H4 (cell line): ENCODE results near the gene BTBD6. TPM values are rescaled to one million over a fixed set of nuclear protein-coding genes. Genes with fewer than 3 reads are reported as not detected.
"Not testable (repeated sequence)": the region's sequence is repeated elsewhere in the genome, so short reads cannot be mapped to it uniquely, and the experiment has no call there.

ENCODE experiments used
- DNase-seq: peaks from one replicate; pipeline ENCODE4 v3.0.0-alpha.2; 2015; ENCODE audit warnings: low spot score
- total RNA-seq: library from RNA; depleted of rRNA; stranded (reverse); fragments of >200 nt; shearing (Covaris generic); gene quantifications from 2 replicates; pipeline ENCODE4 v1.2.3, GENCODE V29; 2014

BTBD6 gene
- total RNA-seq, 1 experiment from 2014 or later, result 16.8 TPM

DNA sequence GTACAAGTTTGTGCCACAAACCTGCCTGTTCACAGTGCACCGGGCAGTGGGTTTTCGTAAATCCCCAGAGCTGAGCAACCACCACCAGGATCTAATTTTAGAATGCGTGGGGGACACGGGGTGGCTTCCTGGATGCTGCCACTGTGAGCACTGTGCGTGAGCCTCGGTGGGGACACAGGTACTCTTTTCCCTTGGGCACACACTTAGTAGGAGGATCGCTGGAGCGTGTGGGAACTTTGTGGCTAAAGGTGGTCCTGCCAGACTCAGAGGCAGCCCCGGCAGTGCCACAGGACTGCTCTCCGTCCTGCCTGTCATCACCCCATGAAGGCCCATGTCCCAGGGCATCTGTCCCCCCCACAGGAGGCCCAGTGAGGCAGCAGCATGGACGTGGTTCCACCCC lies 21.1 kb downstream of the BTBD6 start:
- DNase-seq, result no peak

DNA sequence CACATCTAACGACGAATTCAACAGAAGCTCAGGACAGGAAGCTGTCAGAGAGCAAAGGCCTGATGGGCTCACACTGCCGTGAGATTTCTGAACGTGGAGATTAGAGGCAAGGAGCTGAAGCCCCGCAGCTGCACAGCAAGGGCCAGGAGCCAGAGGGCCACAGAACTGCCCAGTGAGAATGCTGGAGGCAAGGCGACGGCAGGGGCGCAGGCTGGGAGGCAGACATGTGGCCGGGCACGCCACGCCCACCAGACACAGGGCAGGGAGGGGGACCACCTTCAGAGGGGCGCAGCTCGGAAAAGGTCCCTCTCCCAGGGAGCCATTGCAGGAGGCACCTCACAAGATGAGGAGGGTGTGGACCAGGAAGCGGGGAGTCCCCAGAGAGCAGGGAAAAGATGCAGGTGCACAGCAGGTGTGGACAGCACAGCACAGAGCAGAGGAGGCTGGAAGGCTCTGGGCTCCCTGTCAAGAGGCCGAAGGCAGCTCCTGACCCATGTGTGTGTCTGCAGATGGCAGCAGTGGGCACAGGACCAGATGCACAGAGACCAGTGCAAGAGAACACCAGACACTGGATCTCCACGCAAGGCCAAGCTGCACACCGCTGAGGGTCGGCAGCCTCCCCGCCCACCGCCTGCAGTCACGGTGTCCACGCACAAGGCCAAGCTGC lies 23.0 kb downstream of the BTBD6 start:
- no peak for DNase-seq

DNA sequence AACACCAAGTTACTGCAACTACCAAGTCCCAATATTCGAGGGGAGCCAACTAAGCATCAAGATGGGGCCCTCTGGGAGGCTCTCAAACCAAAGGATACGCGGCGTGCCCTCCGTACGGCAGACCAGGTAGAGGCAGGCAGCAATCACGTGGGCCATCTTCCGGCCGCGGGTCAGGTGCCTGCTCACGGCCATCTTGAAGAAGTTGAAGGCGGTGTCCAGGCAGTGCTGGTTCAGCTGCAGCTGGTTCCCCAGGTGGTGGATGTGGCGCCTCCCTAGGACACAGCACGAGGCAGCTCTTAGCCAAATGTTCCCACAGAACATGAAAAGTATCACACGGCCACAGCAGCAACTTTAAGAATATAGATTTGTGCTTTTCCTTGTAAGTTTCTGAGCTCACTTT lies 24.3 kb downstream of the BTBD6 start:
- DNase-seq, result no peak

DNA sequence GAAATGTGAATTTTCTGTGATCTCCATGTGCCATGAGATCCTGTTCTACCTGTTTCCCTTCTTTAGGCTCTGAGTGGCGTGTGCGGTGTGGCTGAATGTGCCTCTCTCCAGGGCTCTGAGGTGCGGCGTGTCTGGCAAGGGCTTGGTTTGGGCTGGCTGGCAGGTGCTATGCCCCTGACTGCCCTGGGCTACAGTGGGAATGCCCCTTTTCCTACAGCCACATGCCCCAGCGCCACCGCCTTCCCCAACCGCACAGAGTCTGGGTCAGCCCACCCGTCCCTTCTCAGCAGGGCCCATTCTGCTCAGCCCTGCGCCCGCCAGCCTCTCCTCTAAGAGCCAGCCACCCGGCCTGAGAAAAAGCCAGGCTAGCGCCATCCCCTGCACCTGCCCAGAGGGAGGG lies 24.7 kb downstream of the BTBD6 start:
- DNase-seq, result no peak

DNA sequence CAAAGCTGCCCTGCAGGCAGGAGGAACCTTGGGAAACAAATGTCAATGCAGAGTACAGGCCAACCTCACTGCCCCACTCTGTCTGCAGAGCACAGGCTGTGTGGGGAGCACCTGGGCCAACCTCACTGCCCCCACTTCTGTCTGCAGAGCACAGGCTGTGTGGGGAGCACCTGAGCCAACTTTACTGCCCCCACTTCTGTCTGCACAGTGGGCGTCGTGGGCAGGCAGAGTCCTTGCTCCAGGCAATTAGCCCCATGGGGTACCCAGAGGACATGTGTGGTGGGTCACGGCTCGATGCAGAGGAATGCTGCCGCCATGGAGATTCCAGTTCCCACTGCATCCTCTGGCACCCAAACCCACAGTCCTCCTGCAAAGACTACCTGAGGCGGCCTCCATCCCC lies 26.3 kb downstream of the BTBD6 start:
- DNase-seq, result no peak

DNA sequence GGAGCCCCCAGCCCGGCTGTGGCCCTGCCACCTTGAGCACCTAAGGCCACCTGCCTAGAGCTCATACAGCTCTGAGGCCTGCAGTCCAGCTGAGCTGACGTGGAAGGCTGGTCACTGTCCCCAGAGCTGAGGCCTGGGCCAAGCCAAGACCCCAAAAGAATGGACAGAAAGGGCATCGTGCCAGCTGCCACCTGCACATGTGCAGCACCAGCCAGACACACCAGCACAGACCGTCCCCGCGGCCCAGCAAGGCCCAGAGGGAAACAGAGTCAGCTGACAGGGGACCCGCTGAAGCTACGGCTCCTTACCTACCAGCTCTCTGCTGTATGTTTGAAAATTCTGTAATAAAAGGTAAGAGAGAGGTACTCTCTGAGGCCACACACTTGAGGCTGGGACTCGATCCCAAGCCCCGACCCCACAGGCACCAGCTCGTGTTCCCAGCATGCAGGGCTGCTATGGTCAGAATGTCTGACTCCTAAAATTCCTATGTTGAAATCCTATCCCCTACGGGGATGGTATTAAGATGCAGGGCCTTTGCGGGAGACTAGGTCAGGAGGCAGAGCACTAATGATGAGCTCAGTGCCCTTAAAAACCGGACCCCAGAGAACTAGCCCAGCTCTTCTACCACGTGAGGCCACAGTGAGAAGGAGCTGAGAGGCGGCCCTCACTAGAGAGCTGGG lies 27.1 kb downstream of the BTBD6 start:
- DNase-seq, result no peak

DNA sequence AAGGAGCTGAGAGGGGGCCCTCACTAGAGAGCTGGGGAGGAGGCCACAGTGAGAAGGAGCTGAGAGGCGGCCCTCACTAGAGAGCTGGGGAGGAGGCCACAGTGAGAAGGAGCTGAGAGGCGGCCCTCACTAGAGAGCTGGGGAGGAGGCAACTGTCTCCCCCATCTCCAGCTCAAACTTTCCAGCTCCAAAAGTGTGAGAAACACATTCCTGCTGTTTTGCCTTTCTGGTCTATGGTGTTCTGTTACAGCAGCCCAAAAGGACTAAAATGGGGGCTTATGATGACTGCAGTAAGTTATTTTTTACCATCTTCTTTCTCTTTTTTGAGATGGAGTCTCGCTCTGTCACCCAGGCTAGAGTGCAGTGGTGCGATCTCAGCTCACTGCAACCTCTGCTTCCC lies 29.1 kb downstream of the BTBD6 start:
- not testable (repeated sequence) for DNase-seq

DNA sequence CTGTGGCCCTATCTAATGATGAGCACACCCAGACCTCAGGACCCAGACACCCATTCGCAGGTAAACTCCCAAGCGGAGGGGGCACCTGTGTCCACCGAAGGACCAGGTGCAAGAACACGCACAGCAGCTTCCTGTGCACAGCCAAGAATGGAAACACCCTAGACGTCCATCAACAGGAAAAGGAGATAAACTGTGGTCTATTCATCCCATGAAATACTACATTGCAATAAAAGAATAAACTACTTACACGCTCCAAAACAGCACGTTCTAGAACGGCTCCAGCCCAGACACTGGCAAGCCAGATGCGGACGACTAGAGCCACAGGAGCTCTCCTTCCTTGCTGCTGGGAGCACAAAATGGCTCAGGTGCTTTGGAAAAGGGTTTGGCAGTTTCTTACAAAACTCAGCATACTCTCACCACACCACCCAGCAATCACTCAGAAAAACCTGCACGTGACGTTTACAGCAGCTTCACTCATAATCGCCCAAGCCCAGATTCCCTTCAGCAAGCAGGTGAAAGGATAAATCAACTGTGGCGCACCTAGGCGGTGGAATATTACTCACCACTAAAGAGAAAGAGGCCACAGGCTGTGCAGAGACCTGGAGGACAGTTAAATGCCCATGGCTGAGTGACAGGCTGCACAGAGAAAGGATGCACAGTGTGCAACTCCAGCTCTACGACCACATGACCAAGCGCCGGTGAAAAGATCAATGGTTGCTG lies 31.5 kb downstream of the BTBD6 start:
- no peak for DNase-seq

DNA sequence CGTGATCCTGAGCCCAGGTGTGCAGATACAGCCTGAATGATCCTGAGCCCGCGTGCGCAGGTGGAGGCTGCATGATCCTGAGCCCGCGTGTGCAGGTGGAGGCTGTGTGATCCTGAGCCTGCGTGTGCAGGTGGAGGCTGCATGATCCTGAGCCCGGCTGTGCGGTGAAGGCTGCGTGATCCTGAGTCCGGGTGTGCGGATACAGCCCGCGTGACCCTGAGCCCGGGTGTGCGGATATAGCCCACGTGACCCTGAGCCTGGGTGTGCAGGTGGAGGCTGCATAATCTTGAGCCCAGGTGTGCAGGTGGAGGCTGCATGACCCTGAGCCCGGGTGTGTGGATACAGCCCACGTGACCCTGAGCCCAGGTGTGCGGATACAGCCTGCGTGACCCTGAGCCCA lies 32.2 kb downstream of the BTBD6 start:
- no peak for DNase-seq

DNA sequence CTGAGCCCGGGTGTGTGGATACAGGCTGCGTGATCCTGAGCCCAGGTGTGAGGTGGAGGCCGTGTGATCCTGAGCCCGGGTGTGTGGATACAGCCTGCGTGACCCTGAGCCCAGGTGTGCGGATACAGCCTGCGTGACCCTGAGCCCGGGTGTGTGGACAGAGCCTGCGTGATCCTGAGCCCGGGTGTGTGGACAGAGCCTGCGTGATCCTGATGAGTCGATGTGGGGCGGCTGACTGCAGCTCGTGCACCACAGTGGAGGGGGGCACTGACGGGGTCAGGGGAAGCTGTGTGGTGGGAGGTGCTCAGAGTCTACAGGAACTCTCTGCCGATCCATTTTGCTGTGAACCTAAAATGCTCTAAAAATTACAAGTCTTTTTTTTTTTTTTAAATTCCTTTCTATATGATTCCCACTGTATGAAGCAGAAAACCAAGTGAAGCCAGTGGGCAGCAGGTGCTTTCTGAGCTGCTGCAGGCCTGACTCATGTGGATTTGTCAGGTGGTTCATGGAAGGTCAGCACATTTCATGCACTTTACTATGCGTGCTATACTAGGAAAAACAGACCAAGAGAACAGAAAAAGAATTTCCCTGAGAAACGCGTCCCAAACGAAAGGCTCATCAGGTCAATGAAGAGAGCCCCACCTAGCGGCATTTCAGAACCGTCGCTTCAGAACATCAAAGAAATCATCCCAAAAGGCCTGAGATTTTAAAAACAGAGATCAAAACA lies 33.2 kb downstream of the BTBD6 start:
- no peak for DNase-seq

DNA sequence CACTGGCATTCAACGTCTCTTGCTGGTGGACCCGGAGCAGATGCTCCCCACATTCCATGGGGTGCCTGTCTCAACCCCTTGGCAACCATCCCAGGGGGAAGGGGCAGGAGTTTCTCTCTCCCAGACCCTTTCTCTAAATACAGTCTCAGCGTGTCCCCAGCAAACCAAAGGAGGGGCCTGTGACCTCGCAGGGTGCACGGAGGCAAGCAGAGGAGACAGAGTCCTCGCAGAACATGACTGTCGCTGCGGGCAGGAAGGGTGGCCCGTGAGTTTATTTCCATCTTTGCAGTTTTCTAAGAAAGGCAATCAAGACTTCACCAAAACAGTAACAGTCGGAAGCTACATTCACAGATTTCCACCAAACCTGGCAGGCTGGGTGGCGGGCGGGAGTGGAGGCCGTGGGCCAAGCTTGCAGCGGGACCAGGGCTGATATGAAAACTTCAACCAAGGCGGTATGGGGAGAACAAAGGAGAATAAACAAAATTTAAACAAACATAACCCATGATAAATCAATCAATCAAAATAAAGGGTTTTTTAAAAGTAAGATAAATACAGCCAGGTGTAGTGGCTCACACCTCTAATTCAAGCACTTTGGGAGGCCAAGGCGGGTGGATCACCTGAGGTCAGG lies 33.9 kb downstream of the BTBD6 start:
- DNase-seq, result no peak

DNA sequence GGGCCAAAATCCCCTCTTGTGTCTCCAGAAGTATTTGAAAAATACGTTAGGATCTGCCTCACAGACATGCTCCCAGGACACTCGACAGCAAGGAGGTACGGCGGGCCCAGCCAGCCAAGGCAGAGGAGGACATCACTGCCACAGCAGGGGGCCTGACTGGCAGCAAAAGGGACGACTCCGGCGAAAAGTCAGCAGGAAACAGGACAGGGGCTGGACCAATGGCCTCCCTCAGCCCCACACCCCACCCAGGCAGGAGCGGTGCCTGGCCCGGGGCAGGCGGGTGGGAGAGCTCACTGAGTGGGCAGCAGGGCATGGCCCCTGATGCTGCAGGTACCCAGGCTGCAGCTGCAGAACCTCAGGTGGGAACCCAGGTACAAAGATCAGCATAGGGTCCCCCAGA lies 34.7 kb downstream of the BTBD6 start:
- DNase-seq, result no peak

DNA sequence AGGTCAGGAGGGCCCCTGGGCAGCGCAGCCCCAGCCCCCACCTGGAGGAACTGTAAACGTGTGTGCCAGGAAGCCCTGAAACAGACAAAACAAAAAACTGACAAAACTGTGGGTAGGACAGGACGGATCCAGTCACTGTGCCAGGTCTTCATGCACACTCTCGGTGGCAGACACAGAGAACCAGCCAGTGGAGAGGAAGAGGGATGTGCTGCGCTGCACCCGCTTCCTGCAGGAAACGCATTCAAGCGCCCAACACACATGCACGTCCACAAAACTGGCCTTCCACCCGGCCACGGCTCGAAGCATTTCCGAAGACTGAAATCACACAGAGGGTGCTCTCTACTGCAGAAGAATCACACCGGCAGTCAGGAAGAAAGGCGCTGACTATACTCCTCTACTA lies 35.6 kb downstream of the BTBD6 start:
- no peak for DNase-seq

DNA sequence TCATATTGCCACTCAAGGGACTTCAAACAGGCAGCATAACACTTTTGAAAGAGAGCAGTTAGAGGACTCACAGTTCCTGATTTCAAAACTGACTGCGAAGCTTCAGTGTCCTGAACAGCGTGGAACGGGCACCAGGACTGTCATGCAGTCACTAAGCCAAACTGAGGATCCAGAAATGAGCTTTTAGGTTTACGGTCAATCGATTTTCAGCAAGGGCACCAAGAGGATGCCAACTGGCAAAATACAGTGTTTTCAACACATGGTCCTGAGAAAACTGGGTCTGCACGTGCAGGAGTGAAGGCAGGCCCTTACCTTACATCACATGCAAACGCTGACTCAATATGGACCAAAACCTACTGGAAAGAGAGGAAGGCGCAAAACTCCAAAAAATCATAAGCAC lies 36.8 kb downstream of the BTBD6 start:
- DNase-seq, result no peak

DNA sequence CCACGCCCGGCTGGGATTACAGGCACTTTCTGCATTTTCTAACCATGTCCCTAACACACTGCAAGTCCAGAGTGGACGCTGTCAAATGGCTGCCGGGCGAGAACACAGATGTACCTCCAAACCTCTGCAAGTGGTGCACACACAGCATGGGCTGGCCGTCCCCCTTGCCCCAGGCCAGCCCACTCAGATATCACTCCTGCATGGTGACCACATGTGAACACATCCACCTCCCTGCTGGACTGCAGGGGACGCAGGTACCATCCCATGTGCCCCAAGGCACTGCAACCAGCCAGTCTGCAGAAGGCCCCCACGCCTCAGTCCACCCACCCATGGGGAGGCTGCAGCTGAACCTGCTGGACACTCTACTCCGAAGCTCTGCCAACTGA lies 38.4 kb downstream of the BTBD6 start:
- no peak for DNase-seq

DNA sequence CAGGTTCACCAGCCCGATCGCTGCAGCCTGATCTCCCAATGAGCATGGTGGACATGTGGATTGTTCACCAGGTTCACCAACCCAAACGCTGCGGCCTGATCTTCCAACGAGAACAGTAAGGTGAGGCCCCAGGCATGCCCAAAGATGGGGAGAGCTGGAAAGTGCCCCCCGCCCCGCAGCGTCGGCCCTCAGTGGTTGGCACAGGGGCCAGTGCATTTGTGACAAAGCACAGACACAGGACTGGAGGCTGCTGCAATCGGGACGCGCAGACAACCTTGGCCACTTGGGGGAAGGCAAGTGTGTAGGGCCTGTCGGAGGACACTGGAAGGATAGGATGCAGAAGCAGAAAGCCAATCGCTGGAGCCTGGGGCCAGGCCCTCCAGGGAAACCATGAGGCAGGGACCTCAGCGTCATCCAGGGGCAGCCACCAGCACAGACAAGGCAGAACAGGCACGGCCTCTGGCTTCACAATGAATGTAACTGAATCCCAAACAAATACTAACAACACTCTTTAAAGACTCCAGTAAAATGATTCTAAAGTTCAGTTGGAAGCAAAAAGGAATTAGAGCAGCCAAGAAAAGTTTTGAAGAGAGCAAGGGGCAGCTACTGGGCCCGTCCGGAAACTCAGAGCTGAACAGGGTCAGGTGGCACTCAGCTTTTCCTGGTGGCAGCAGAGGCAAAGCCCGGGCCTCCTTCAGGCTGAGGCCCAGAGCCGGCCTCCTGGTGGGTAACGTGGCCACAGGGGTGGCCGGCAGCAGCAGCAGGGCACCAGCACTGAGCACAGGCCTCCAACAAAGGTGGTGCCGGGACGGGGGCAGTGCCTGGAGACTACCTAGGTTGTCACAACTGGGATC lies 39.1 kb downstream of the BTBD6 start:
- no peak for DNase-seq

DNA sequence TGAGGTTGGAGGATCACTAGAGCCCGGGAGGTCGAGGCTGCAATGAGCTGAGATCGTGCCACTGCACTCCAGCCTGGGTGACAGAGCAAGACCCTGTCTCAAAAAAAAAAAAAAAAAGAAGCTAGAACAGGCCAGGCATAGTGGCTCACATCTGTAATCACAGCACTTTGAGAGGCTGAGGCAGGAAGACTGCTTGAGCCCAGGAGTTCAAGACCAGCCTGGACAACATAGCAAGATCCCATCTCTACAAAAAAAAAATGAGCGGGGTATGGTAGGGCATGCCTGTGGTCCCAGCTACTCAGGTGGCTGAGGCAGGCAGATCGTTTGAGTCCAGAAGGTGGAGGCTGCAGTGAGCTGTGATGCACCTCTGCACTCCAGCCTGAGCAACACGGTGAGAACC lies 40.6 kb downstream of the BTBD6 start:
- not testable (repeated sequence) for DNase-seq

DNA sequence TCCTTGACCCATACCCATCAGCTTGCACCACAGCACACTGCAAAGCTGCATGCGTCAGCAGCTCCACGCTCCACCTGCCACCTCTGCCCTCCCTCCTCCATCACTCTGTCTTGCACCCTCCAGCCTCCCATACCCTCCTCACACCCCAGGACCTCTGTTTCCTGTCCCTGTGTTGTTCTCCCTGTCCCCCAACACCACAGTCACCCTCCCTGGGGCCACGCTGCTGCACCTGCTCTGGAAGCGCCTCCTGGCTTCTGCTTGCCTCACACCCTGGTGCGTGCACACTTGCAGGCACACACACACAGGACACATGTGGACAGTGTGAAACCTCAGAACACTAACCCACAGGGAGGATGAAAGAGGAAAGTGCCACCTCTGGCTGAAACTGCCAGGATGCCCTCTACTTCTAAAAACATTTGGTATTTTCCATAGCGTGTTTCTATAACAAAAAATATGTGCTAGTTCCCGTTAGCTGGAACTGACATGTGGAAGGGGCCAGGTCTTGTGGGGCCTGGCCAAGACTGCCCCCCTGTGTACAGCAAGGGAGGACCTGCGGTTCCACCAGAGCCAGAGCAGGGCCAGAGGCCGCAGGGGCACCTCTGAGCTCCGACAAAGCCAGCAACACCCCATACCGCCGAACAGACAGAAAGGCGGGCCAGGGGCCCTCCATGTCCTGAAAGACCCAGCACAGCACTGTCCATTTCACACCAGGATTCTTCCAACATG lies 42.5 kb downstream of the BTBD6 start:
- DNase-seq, result no peak

DNA sequence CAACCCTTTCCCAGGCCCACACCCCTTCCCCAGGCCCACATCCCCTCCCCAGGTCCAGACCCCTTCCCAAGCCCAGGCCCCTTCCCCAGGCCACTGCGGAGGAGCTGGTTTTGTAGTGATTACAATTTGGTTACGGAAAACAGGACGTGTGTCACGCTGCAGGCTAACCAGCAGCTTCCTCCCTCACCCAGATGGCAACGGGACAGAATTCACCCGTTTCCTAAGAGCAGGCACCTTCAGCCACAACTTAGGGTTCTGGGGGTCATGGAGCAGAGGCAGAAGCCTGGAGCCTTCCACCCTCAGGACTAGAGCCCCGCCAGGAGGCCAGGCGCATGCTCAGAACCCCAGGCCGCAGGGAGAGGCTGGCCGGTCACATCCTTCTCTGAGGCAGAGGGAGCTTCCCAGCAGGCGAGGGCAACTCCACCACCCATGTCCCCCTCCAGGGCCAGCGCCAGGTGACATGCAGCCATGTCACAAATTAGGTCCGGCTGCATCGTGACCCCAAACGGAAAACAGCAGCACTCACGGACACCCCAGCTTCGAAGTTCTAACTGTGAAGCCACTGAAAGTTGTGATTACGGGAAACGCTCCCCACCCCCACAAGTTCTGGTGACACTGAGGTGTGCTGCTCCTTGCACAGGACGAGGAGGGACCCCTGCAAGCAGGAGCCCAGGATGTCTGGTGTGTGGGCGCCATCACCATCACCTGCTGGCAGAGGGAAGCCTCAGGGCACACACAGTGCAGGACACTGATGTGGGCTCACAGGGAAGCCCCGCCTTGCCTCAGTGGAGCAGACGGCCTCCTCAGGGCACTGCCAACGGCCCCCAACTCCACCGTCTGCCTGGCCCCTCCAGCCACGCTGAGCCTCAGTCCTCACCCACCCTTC lies 44.7 kb downstream of the BTBD6 start:
- no peak for DNase-seq
